Measurements from ENCODE around the gene FBXW10. TPM values are rescaled to one million over a fixed set of nuclear protein-coding genes. Genes with fewer than 3 reads are reported as not detected.
"Not testable (repeated sequence)": the region's sequence is repeated elsewhere in the genome, so short reads cannot be mapped to it uniquely, and the experiment has no call there.

FBXW10 gene
- total RNA-seq, 5 donors from 2014 or later (not counting 1 experiment from before 2014, with no cell fraction given): 0.12 TPM; not detected in 4

DNA sequence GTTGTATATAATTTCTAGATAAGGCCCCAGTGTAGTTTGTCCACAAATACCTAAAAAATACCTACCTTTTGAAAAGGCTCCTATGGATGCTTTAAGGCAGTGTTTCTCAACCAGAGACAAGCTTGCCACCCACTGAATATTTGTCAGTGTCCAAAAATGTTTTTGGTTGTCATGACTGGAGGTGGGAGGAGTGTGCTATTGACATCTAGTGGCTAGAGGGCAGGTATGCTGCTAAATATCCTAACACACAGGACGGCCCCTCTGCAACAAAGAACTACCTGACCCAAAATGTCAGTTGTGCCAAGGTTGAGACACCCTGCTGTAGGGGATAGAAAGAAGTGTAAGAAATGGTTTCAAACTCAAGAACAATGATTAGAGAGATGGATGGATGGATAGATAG, 47.5 kb downstream of the FBXW10 start:
- peak; percentile 48 to 72 (median 58) for ATAC-seq (replicated peaks in 1 of 4)
- H3K9me3 ChIP-seq; POLR2A ChIA-PET; H3K36me3 ChIP-seq (ENCODE audit: control insufficient read depth in 2 of 2, extremely low read depth in 1 of 2, insufficient read depth in 1 of 2, low read length in 1 of 2); DNase-seq; H3K4me1 ChIP-seq (ENCODE audit: control insufficient read depth in 1 of 2, extremely low read depth in 1 of 2, insufficient read depth in 2 of 2, low read length in 2 of 2); H3K4me3 ChIP-seq (ENCODE audit: control insufficient read depth in 1 of 2, extremely low read depth in 1 of 2, low read length in 1 of 2); CTCF ChIA-PET; H3K27me3 ChIP-seq (replicated peaks in 1 of 2; ENCODE audit: control insufficient read depth in 2 of 2, extremely low read depth in 1 of 2, insufficient read depth in 2 of 2, low read length in 1 of 2); H3K9me3 Mint-ChIP-seq; H3K27me3 Mint-ChIP-seq; H3K4me3 Mint-ChIP-seq; H3K27ac Mint-ChIP-seq; H3K27ac ChIP-seq (ENCODE audit: low read length): not testable (repeated sequence)
- Mint-ChIP-seq H3K4me1 (peaks cover 25 to 31% (median 27%) of the 10 kb centered on the region in 3 donors), H3K36me3 (peaks cover 10% of the 10 kb centered on the region)
- WGBS (ENCODE audit: insufficient coverage): no CpG with 5 or more reads among the region's 1 CpG

DNA sequence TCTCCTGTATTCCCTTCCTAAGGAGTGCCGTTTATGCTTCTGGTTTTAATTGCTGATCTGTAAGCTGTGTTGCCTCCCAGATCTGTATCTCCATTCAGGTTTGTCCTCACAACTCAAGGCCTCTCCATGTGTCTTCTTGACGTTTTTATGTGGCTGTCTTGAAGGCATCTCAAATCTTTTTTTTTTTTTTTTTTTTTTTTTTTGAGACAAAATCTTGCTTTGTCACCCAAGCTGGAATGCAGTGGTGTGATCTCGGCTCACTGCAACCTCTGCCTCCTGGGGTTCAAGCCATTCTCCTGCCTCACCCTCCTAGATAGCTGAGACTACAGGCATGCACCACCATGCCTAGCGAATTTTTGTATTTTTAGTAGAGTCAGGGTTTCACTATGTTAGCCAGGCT, 51.0 kb downstream of the FBXW10 start:
- not testable (repeated sequence) for H3K36me3 ChIP-seq (ENCODE audit: control insufficient read depth in 2 of 2, extremely low read depth in 1 of 2, insufficient read depth in 1 of 2, low read length in 1 of 2)

DNA sequence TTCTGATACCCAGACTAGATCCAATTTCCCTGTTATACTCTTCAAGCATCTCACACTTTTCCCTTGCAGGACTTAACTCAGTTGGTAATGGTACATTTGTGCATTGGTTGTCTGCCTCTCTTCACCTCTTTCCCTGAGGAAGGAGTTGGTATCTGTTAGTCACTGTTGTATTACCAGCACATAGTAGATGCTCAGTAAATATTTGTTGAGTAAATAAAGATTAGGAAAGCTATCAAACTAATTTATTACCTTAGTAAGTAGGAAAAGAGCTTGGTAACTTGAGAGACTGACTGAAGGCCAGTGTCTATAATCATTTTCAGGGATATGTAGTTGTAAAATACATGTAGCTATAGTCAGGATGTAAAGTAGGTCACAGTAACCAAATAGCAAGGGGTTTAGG, 53.0 kb downstream of the FBXW10 start:
- peaks cover 0 to 15% of the 10 kb centered on the region in 2 donors for H3K36me3 ChIP-seq (ENCODE audit: control insufficient read depth in 2 of 2, extremely low read depth in 1 of 2, insufficient read depth in 1 of 2, low read length in 1 of 2)
- POLR2A ChIA-PET; DNase-seq; CTCF ChIA-PET; H3K4me3 Mint-ChIP-seq; H3K4me3 ChIP-seq (ENCODE audit: control insufficient read depth in 1 of 2, extremely low read depth in 1 of 2, low read length in 1 of 2); H3K9me3 ChIP-seq; H3K27ac ChIP-seq (ENCODE audit: low read length); H3K27me3 Mint-ChIP-seq; ATAC-seq (replicated peaks in 1 of 4); H3K27ac Mint-ChIP-seq; H3K9me3 Mint-ChIP-seq; H3K4me1 ChIP-seq (ENCODE audit: control insufficient read depth in 1 of 2, extremely low read depth in 1 of 2, insufficient read depth in 2 of 2, low read length in 2 of 2); H3K27me3 ChIP-seq (replicated peaks in 1 of 2; ENCODE audit: control insufficient read depth in 2 of 2, extremely low read depth in 1 of 2, insufficient read depth in 2 of 2, low read length in 1 of 2): not testable (repeated sequence)
- H3K36me3 Mint-ChIP-seq: peaks cover 31% of the 10 kb centered on the region
- peaks cover 6 to 15% (median 9%) of the 10 kb centered on the region in 3 donors for H3K4me1 Mint-ChIP-seq

More for the DNA sequence above, 51.0 kb downstream of the FBXW10 start:
- peaks cover 6 to 14% (median 12%) of the 10 kb centered on the region in 3 donors for H3K4me1 Mint-ChIP-seq
- H3K27me3 ChIP-seq (replicated peaks in 1 of 2; ENCODE audit: control insufficient read depth in 2 of 2, extremely low read depth in 1 of 2, insufficient read depth in 2 of 2, low read length in 1 of 2); ATAC-seq (replicated peaks in 1 of 4); H3K4me3 ChIP-seq (ENCODE audit: control insufficient read depth in 1 of 2, extremely low read depth in 1 of 2, low read length in 1 of 2); DNase-seq; H3K27me3 Mint-ChIP-seq; H3K4me1 ChIP-seq (ENCODE audit: control insufficient read depth in 1 of 2, extremely low read depth in 1 of 2, insufficient read depth in 2 of 2, low read length in 2 of 2); H3K4me3 Mint-ChIP-seq; POLR2A ChIA-PET; H3K9me3 Mint-ChIP-seq; H3K27ac Mint-ChIP-seq; H3K27ac ChIP-seq (ENCODE audit: low read length); H3K9me3 ChIP-seq: not testable (repeated sequence)
- no CpG with 5 or more reads among the region's 4 CpGs for WGBS (ENCODE audit: insufficient coverage)
- CTCF ChIA-PET: interaction anchor here in 1 of 2 donors (0.7 kb wide), 1 partner anchor 651 kb away, joined by 6 read pairs; no protein-coding TSS in a partner anchor
- peaks cover 22% of the 10 kb centered on the region for H3K36me3 Mint-ChIP-seq

DNA sequence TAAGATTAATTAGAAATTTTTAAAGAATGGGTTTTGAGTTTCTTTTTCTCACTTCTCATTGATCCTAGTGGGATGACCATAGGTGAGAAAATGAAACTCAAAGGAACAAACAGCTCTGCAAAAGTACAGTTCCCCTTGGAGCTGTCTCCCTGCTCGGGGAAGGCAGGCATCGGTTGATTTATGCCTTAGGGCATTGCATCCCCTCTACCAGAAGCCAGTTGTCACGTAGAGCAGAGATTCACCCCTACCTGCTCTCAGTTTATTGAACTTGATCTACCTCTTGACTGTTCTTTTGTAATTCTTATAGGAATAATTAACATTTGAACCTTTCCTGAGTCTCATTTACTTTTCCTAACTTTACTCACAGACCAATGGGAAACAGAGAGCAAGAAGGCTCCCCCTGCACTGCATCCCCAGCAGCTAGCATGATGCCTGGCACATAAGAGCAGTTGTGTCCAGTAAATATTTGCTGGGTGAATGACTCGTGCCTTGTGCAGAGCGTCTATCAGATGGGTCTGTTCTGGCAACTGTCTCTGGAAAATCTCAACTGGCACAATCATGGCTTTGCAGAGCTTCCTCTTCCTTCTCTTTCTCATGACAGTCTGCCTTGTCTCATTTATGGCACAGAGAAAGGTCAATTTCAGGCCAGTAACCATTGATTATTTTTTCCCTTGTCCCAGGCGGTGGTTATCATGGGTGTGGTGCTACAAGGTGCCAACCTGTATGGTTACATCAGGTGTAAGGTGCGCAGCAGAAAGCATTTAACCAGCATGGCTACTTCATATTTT, 59.8 kb downstream of the FBXW10 start:
- H3K9me3 Mint-ChIP-seq; CTCF ChIA-PET; POLR2A ChIA-PET; H3K4me1 ChIP-seq (ENCODE audit: control insufficient read depth in 1 of 2, extremely low read depth in 1 of 2, insufficient read depth in 2 of 2, low read length in 2 of 2); H3K27ac Mint-ChIP-seq; H3K4me1 Mint-ChIP-seq; H3K4me3 Mint-ChIP-seq; ATAC-seq (replicated peaks in 1 of 4); H3K27me3 Mint-ChIP-seq; DNase-seq; H3K9me3 ChIP-seq; H3K27me3 ChIP-seq (replicated peaks in 1 of 2; ENCODE audit: control insufficient read depth in 2 of 2, extremely low read depth in 1 of 2, insufficient read depth in 2 of 2, low read length in 1 of 2); H3K4me3 ChIP-seq (ENCODE audit: control insufficient read depth in 1 of 2, extremely low read depth in 1 of 2, low read length in 1 of 2); H3K27ac ChIP-seq (ENCODE audit: low read length): not testable (repeated sequence)
- WGBS (ENCODE audit: insufficient coverage): no CpG with 5 or more reads among the region's 7 CpGs
- peaks cover 0 to 19% of the 10 kb centered on the region in 2 donors for H3K36me3 ChIP-seq (ENCODE audit: control insufficient read depth in 2 of 2, extremely low read depth in 1 of 2, insufficient read depth in 1 of 2, low read length in 1 of 2)
- H3K36me3 Mint-ChIP-seq: peaks cover 26% of the 10 kb centered on the region

DNA sequence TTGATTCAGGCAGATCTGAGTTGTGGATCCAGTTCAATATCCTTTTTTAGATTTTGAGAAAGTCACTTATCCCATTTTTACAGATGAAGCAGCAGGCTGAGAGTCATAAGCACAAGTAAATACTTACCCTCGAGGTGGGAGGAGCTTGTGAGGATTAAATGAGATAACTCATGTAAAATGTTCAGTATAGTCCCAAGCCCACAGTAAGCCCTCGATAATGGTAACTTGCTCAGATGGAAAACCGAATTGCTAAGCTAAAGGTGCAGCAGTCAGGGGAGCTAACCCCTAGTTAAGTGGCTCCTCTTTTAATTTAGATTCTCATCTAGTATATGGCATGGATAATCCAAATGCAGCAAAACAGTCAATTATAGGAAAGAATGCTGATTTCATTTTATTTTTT, 72.1 kb downstream of the FBXW10 start:
- CTCF ChIA-PET; H3K4me1 Mint-ChIP-seq; H3K36me3 ChIP-seq (ENCODE audit: control insufficient read depth in 2 of 2, extremely low read depth in 1 of 2, insufficient read depth in 1 of 2, low read length in 1 of 2); H3K4me1 ChIP-seq (ENCODE audit: control insufficient read depth in 1 of 2, extremely low read depth in 1 of 2, insufficient read depth in 2 of 2, low read length in 2 of 2); H3K36me3 Mint-ChIP-seq; H3K27ac ChIP-seq (ENCODE audit: low read length); H3K9me3 Mint-ChIP-seq; POLR2A ChIA-PET; H3K27me3 Mint-ChIP-seq; H3K4me3 ChIP-seq (ENCODE audit: control insufficient read depth in 1 of 2, extremely low read depth in 1 of 2, low read length in 1 of 2); H3K27me3 ChIP-seq (replicated peaks in 1 of 2; ENCODE audit: control insufficient read depth in 2 of 2, extremely low read depth in 1 of 2, insufficient read depth in 2 of 2, low read length in 1 of 2); DNase-seq; H3K27ac Mint-ChIP-seq; H3K4me3 Mint-ChIP-seq; ATAC-seq (replicated peaks in 1 of 4); H3K9me3 ChIP-seq: not testable (repeated sequence)
- no CpG with 5 or more reads among the region's 3 CpGs for WGBS (ENCODE audit: insufficient coverage)

DNA sequence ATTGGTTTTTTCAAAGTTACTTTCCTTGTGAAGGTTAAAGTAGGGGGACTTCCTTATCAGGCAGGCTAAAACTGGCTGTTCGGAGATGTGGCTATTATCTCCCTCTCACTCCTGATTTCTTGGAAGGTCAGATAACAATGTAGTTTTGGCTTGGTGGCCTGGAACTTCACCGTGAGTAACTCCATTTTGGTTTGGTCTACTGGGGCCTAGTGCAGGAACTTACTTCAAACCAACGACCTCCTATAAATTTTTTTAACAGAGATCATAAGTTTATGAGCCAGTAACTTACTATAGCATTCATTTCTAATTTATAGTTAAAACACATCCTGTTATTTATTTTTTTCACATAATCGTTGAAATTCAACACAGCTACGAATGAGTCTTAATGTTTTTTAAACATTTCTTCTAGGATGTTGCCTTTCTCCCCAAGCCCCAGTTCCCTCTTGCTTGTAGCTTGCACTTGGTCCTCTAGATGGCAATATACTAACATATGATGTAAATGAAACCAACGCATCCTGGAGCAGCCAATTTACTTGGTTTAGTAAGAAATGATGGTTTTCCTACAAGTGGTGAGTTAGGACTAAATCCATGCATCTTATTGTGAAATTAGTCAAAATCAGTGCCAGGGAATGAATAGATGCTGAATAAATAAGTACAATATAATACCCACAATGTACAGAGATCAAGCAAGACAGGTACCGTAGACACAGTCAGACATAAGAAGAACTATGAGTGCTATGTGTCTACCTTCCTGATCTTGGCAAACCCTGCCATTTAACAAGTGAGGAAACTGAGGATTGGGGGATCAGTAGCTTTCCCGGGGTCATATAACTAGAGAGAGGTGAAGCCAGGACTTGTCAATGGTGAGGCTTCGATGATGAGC, 72.9 kb downstream of the FBXW10 start:
- H3K36me3 ChIP-seq (ENCODE audit: control insufficient read depth in 2 of 2, extremely low read depth in 1 of 2, insufficient read depth in 1 of 2, low read length in 1 of 2); H3K4me3 ChIP-seq (ENCODE audit: control insufficient read depth in 1 of 2, extremely low read depth in 1 of 2, low read length in 1 of 2); H3K27ac Mint-ChIP-seq; H3K36me3 Mint-ChIP-seq; H3K27me3 Mint-ChIP-seq; H3K9me3 ChIP-seq; H3K4me1 Mint-ChIP-seq; H3K27me3 ChIP-seq (replicated peaks in 1 of 2; ENCODE audit: control insufficient read depth in 2 of 2, extremely low read depth in 1 of 2, insufficient read depth in 2 of 2, low read length in 1 of 2); H3K9me3 Mint-ChIP-seq; H3K4me1 ChIP-seq (ENCODE audit: control insufficient read depth in 1 of 2, extremely low read depth in 1 of 2, insufficient read depth in 2 of 2, low read length in 2 of 2); CTCF ChIA-PET; H3K27ac ChIP-seq (ENCODE audit: low read length); H3K4me3 Mint-ChIP-seq; POLR2A ChIA-PET: not testable (repeated sequence)
- peak; percentile 78 to 86 (median 82) for ATAC-seq (replicated peaks in 1 of 4)
- DNase-seq: peak in 29 of 35 experiments; percentile 2 to 69 (median 25)
- WGBS (ENCODE audit: insufficient coverage): no CpG with 5 or more reads among the region's 9 CpGs
